GM19324 (cell line): Measurements from ENCODE around the gene ZNF248.
"Not testable (repeated sequence)": the region's sequence is repeated elsewhere in the genome, so short reads cannot be mapped to it uniquely, and the experiment has no call there.

ENCODE experiments used
- ATAC-seq: cut with Tn5 transposase; IDR thresholded peaks from one replicate; pipeline ENCODE4 v1.9.1; 2021; ENCODE audit warnings: mild to moderate bottlenecking, moderate library complexity; ENCODE audit not compliant: unreplicated experiment, low FRiP score

The ZNF248 gene

GRCh38 chr10:37857287-37858211 lies at the start of gene ZNF248:
Gene ZNF248, minus strand, starts transcription at chr10:37857610. Its CDS starts 1,300 bp downstream, at chr10:37856310.
- ATAC-seq, result peak; percentile 97

DNA sequence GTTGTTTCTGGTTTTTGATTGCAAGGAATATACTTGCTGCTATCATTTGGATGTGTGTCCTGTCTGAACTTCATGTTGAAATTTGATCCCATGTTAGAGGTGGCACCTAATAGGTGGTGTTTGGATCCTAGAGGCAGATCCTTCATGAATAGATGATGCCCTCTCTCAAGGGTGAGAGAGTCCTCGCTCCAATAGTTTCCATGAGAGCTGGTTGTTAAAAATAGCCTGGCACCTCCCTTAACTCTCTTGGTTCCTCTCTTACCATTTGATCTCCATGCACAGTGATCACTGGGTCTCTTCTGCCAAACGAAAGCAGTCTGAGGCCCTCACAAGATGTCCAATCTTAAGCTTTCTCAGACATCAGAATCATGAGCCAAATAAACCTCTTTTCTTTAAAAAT lies 49.0 kb upstream of the ZNF248 start:
- no peak for ATAC-seq

- no peak for ATAC-seq
These were observed 39.0 kb upstream of the ZNF248 start for GRCh38 chr10:37896436-37896835.

- ATAC-seq, result no peak
These were observed 38.3 kb upstream of the ZNF248 start for GRCh38 chr10:37895674-37896073.

DNA sequence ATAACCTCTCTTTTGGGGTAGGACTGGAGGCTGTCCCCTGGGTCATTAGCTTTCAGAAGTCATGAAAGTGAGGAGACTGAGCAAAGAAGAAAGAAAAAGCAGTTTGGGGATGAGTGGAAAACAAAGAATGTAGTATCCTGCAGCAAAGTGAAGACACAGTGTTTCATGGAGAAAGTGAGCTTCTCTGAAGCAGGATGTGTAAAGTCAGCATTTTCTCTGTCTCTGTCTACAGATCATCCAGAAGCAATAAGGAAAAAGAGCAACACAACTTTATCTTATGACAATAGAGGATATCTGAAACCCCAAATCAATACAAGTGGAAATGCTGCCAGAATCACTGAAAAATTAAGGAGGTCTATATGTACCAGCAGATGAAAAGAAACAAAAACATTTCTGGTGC lies 28.4 kb upstream of the ZNF248 start:
- no peak for ATAC-seq

- no peak for ATAC-seq
These were observed 15.5 kb upstream of the ZNF248 start for GRCh38 chr10:37872955-37873354.

- ATAC-seq, result no peak
These were observed 14.9 kb upstream of the ZNF248 start for GRCh38 chr10:37872283-37872682.

DNA sequence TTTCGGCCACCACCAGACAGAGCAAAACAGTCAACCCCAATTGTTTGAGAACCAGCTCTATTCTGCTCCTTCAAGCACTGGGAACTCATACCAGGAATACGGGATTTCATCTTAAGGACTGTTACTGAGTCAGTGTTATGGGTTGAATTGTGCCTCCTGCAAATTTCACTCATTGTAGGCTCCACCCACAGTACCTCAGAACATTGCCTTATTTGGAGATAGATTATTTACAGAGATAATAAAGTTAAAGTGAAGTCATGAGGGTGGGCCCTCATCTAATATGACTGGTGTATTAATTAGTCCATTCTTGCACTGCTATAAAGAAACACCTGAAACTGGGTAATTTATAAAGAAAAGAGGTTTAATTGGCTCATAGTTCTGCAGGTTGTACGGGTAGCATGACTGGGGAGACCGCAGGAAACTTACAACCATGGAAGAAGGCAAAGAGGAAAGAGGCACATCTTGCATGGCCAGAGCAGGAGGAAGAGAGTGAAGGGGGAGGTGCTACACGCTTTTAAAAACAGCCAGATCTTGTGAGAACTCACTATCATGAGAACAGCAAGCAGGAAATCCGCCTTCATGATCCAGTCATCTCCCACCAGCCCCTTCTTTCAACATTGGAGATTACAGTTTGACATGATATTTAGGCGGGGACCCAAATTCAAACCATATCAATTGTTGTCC lies 14.3 kb upstream of the ZNF248 start:
- no peak for ATAC-seq

DNA sequence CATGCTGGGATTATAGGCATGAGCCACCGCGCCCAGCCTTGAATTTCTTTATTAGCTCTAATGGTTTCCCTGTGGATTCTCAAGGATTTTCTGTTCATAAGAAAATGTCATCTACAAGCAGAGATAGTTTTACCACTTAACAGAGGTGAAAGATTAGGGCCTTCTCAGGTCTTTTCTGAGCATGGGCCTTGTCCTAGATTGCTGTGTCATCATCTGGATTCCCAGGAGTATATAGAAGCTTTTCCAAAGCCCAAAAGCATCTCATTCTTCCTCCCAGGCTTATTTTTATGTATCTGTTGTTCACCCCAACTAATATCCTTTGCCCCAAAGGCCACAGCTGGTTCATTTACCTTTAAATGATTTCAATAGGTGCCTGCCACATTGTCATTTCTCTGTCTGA lies 13.7 kb upstream of the ZNF248 start:
- no peak for ATAC-seq

GRCh38 chr10:37868796-37869195 lies 11.4 kb upstream of the ZNF248 start:
- no peak for ATAC-seq

DNA sequence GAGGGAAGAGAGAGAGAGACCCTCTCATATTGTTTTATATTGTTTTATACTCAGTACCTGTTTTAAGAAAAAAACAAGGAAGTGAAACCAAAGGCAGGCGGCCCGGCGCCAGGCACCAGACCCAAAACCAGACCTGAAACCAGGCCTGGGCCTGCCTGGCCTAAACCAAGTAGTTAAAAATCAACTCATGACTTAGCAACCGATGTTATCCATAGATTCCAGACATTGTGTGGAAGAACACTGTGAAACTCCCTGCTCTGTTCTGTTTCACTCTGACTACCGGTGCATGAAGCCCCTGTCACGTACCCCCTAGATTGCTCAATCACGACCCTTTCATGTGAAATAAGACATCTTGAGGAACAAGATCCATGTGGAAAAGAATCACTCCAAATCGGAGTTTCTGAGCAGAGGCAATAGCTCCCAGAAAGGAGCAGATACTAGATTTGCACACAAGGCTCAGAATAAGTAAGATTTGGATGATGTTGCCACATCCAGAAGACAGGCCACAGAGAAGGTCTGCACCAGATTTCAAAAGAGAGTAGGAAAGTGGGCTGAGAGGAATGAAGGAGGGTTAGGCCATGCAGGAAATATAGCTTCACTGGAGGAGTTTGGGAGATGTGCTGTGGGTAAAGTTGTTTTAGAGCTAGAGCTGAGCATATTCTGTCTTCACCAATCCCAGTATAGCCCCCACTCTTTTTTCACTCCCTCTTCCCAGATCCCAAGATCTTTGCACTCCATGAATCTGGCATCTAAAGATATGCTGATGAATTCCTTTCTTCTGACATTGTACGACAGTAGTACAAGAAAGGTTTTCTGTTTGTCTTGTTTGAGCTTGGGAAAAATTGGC lies 8.8 kb upstream of the ZNF248 start:
- ATAC-seq, result no peak

DNA sequence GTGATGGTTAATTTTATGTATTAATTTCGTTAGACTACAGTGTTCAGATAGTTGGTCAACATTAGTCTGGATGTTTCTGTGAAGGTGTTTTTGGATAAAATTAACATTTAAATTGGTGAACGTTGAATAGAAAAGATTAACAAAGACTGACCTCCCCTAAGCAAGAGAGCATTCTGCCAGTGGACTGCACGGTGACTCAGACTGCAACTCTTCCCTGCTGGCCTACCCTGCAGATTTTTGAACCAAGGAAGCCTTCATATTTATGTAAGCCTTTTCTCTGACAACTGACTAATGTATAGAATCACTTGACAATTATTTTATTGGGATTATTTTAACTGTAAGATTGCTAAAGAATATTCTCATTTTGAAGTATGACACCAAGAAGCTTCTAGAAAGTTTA lies 7.9 kb upstream of the ZNF248 start:
- no peak for ATAC-seq

DNA sequence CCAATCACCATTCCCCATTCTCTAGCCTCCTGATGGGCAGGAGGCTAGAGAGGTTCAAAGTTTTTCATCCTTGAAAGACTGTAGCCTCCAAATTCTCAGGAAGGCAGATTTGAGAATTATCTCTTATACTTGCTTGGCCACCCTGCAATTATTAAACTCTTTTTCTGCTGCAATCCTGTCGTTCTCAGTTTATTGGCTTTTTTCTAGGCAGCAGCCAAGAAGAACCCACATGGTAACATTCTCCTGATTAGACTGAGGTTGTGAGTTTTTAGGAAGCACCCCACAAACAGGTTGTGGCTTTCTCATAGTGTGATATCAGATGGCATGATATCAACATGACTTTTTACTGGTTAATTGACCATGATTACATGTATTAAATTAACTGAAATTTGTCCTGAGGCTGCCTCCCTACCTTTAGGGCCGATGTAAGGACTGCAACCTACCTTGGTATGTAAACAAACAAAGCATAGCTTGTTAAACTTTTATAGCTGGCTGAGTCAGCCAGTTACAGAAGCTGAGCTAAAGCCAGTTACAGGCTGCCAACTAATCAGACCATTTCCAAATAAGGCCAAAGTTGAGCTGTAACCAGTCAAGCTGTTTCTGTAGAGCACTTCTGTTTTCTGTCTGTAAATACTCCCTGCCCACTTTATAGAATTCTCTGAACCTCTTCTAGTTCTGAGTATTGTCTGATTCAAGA lies 3.2 kb upstream of the ZNF248 start:
- ATAC-seq, result no peak

DNA sequence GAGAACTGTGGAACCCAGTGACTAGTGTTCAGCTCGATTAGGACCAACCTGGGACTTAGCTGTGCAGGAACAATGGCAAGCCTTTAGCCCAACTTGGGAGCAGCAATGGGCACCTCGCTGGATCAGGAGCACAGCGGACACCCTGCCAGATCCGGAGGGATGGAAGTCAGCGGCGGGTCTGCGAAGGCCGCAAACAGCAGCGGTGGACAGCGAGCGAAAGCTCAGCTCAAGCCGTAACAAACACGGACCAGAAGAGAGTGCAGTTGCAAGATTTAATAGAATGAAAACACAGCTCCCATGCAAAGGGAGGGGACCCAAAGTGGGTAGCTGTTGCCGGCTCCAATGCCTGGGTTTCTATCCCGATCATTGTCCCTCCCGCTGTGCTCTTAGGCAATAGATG lies 1.9 kb upstream of the ZNF248 start:
- not testable (repeated sequence) for ATAC-seq

- peak; percentile 12 for ATAC-seq
These were observed 526 bp downstream of the ZNF248 start for GRCh38 chr10:37856881-37857286.

DNA sequence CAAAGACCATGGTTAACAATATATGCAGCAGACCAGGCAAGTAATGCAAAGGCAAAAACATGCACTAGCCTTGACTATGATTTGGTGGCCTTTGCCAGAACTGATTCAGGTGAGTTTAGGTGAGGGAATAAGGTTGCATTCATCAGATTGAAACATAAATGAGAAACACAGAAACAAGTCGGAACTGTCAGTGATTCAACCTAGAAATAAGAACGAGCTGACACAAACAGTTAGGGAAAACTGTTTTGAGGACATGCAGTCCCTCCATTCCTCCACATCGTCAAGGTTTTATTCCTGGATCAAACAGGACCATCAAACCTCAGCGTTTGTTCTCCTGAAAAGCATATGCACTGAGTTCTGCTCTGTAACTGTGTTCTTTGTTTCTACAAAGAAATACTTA lies 1.8 kb downstream of the ZNF248 start:
- no peak for ATAC-seq

DNA sequence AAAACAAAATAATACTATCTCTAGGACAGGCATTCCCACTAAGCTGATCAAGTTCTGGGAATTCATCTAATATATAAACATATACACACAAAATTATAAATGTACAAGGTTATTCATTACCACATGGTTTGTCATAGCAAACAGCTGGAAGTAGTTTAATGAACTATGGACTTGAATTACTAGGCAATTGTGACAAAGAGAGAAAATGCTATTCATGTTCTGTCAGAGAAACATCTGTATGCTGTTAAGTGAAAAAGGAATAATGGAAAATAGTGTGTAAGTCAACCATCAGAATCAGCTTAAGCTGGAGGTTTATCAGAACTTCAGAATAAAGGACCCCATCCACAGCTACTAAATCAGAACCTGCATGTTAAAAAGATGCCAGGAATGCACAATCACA lies 2.8 kb downstream of the ZNF248 start:
- ATAC-seq, result no peak

DNA sequence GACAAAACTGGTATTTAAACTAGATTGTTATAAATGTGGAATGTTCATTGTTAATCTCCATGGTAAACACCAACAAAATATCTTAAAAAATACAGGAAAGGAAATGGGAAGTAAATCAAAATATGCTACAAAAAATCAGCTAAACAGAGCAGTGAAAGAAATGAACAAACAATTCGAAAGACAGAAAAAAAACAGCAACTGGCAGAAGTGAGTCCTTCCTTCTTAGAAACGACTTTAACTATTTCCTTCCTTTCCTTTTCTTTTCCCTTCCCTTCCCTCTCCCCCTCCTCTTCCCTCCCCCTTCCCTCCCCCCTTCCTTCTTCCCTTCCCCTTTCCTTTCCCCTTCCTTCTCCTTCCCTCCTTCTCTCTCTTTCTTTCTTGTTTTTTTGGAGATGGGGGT lies 12.8 kb downstream of the ZNF248 start:
- no peak for ATAC-seq

DNA sequence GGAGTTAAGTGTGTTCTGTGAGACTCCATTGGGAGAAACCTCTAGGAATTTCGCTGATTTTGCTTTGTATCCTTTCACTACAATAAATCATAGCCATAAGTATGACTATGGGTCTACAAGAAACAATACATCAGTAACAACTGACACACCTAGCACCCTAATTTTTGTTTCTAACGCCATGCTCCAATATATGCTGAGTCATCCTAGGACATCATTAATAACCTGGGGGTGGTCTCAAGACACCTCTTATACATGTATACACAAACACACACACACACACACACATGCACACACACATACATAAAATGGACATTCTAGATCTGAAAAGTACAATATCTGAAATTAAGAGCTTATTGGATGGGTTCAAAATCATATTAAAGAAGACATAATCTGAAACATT lies 18.2 kb downstream of the ZNF248 start:
- no peak for ATAC-seq
